ENCODE measurements around the gene C1orf122. TPM values are rescaled to one million over a fixed set of nuclear protein-coding genes. Genes with fewer than 3 reads are reported as not detected.

C1orf122 gene
- total and polyA plus RNA-seq, 2 of the 8 experiments (the other 6 are each of a cell fraction or from before 2014, with no cell fraction given) = 32.1 to 36.9 TPM

DNA sequence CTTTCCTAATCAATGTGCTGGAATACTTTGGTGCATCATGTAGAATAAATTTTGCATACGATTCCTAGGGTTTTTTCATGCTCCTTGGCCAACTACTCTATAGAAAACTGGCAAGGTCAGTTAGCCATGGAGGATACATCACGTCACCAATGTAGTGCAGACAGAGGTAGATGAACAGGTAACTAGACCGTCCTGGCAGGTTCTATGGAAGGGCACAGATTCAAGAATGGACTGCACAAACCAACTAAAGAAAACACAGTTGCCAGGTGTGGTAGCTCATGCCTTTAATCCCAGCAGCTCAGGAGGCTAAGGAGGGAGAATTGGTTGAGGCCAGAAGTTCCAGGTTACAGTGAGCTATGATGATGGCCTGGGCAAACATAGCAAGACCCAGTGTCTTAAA is 41.9 kb downstream of the C1orf122 start:
- no peak overlapping the region for H4K8ac ChIP-seq (ENCODE audit: extremely low read depth, insufficient read depth, low read length)
- ChIA-PET CTCF (ENCODE audit: partially characterized antibody) (interaction anchor here (2.4 kb wide), 1 partner anchor 11 kb away, joined by 22 read pairs; the partner anchor contains the start of gene MTF1), POLR2A (ENCODE audit: partially characterized antibody) (interaction anchor here (1.1 kb wide), 1 partner anchor 10 kb away, joined by 7 read pairs; the partner anchor contains the start of gene MTF1)
- H3K79me1 ChIP-seq (ENCODE audit: low read depth, low read length) = peaks cover 12% of the 10 kb centered on the region
- H2BK12ac ChIP-seq (ENCODE audit: low read depth, low read length) = no peak overlapping the region
- 88% methylated on average over 3 of the region's 3 CpGs; no CpG with 5 or more reads in 1 of the 2 experiments for WGBS, 2 experiments (ENCODE audit: extremely low coverage in 1 of 2, insufficient coverage in 1 of 2, insufficient read length in 1 of 2, insufficient replicate concordance in 2 of 2, low coverage in 1 of 2, low lambda C conversion rate in 2 of 2, missing lambda C conversion rate in 1 of 2)
- peaks cover 0 to 46% of the 10 kb centered on the region in 2 experiments; a peak in 2 of 4 replicates for H3K79me2 ChIP-seq (ENCODE audit: control insufficient read depth in 1 of 2, insufficient read depth in 2 of 2, low read length in 2 of 2)
- H3K9ac ChIP-seq (replicated peaks in 1 of 4; ENCODE audit: extremely low read depth in 1 of 4, low read depth in 3 of 4, low read length in 3 of 4) = no peak overlapping the region
- FAIRE-seq (no peak), DNase-seq (ENCODE audit: low read depth in 1 of 2, low spot score in 2 of 2) (no peak)
- H3K4me3 ChIP-seq (ENCODE audit: extremely low read depth in 1 of 4, insufficient read depth in 2 of 4, low read depth in 3 of 4, low read length in 4 of 4) = no peak overlapping the region
- H4K20me1 ChIP-seq (replicated peaks in 1 of 2; ENCODE audit: control insufficient read depth in 1 of 2, insufficient read depth in 2 of 2, low read length in 2 of 2) = peaks cover 0 to 5% of the 10 kb centered on the region in 2 experiments
- no peak overlapping the region for H3K4ac ChIP-seq (replicated peaks; ENCODE audit: insufficient read length, low read depth, low read length)
- no peak overlapping the region for H4K91ac ChIP-seq (replicated peaks; ENCODE audit: insufficient read length, low read length)
- H3K18ac ChIP-seq (ENCODE audit: extremely low read depth, low read length) = no peak overlapping the region
- no peak overlapping the region for H4K5ac ChIP-seq (ENCODE audit: insufficient read length, low read depth, low read length)
- no peak overlapping the region for H3K14ac ChIP-seq (ENCODE audit: insufficient read length)
- no peak overlapping the region for H2AK5ac ChIP-seq (ENCODE audit: low read depth, low read length)
- no peak overlapping the region for H2BK15ac ChIP-seq (ENCODE audit: low read length)
- no peak for TF ChIP-seq RFX5 (IDR thresholded peaks at IDR 0.05; ENCODE audit: borderline replicate concordance, low read depth, low read length)
- TF ChIP-seq EGR1 (IDR thresholded peaks at IDR 0.05; ENCODE audit: borderline replicate concordance, low read depth, low read length) = no peak
- TF ChIP-seq ZNF274 (IDR thresholded peaks at IDR 0.05; ENCODE audit: borderline replicate concordance, extremely low read depth, low read length) = no peak
- no peak for TF ChIP-seq E2F6 (IDR thresholded peaks at IDR 0.05)
- TF ChIP-seq SAP30 (IDR thresholded peaks at IDR 0.05; ENCODE audit: insufficient read depth, insufficient replicate concordance, low read length) = no peak
- no peak for TF ChIP-seq SP4 (IDR thresholded peaks at IDR 0.05; ENCODE audit: low read length)
- no peak for TF ChIP-seq JUND (IDR thresholded peaks at IDR 0.05; ENCODE audit: low read length)
- no peak for TF ChIP-seq POLR2A (IDR thresholded peaks at IDR 0.05; ENCODE audit: control extremely low read depth in 1 of 2, low read depth in 2 of 2, low read length in 2 of 2)
- TF ChIP-seq YY1 (IDR thresholded peaks at IDR 0.05; ENCODE audit: low read depth, low read length) = no peak
- no peak for TF ChIP-seq EP300 (IDR thresholded peaks at IDR 0.05; ENCODE audit: borderline replicate concordance in 1 of 2, low read depth in 2 of 2, low read length in 2 of 2)
- TF ChIP-seq KDM5A (IDR thresholded peaks at IDR 0.05; ENCODE audit: low read length) = no peak
- H3K4me1 ChIP-seq (replicated peaks in 1 of 4; ENCODE audit: control insufficient read depth in 3 of 4, insufficient read depth in 4 of 4, low read length in 3 of 4) = no peaks in the 10 kb centered on the region
- no peaks in the 10 kb centered on the region for H3K27me3 ChIP-seq (replicated peaks in 1 of 4; ENCODE audit: control insufficient read depth in 3 of 4, extremely low read depth in 1 of 4, insufficient read depth in 3 of 4, low read length in 3 of 4)
- H3K36me3 ChIP-seq (ENCODE audit: control insufficient read depth in 2 of 4, insufficient read depth in 4 of 4, low read length in 3 of 4) = peaks cover 0 to 4% (median 0%) of the 10 kb centered on the region in 4 experiments; a peak in 2 of 8 replicates
- H2BK120ac ChIP-seq (replicated peaks; ENCODE audit: low read depth, low read length) = no peak overlapping the region
- no peak overlapping the region for H3K56ac ChIP-seq (replicated peaks; ENCODE audit: insufficient read length, low read depth, low read length)
- no peak overlapping the region for H3K4me2 ChIP-seq (ENCODE audit: insufficient read depth in 1 of 2, low read depth in 2 of 2, low read length in 2 of 2)
- H3K27ac ChIP-seq (ENCODE audit: low read depth, low read length) = no peak overlapping the region
- H3K23me2 ChIP-seq (ENCODE audit: low read depth, low read length) = no peaks in the 10 kb centered on the region
- no peak overlapping the region for H3K23ac ChIP-seq (ENCODE audit: insufficient read length)
- H3K9me3 ChIP-seq (ENCODE audit: insufficient read depth in 2 of 2, low read depth in 1 of 2, low read length in 1 of 2) = no peaks in the 10 kb centered on the region
- H2AFZ ChIP-seq (ENCODE audit: low read length) = no peak overlapping the region
- H2BK5ac ChIP-seq (ENCODE audit: low read depth, low read length) = no peak overlapping the region
- no peak overlapping the region for H2BK20ac ChIP-seq (ENCODE audit: low read length)
